Measurements from ENCODE around the gene CHD9. TPM values are rescaled to one million over a fixed set of nuclear protein-coding genes. Genes with fewer than 3 reads are reported as not detected.

Gene CHD9
- total RNA-seq, 4 donors from 2014 or later = 45.2 to 64.0 (median 49.5) TPM

- Histone ChIP-seq H3K27me3 (no peaks in the 10 kb centered on the region), H3K9me3 (no peaks in the 10 kb centered on the region), H3K4me3 (no peak overlapping the region), H3K27ac (replicated peaks in 1 of 4) (no peak overlapping the region), H3K36me3 (peaks cover 32 to 99% (median 65%) of the 10 kb centered on the region in 4 donors), H3K4me1 (peaks cover 2 to 31% (median 28%) of the 10 kb centered on the region in 4 donors)
- intact Hi-C loops (cut with DNase I) = no loop called here
- WGBS = 71% methylated on average over 3 of the region's 3 CpGs
- TF ChIP-seq EP300 (IDR thresholded peaks at IDR 0.05) (no peak), POLR2A (IDR thresholded peaks at IDR 0.05; ENCODE audit: low read depth) (no peak), POLR2AphosphoS5 (IDR thresholded peaks at IDR 0.05) (no peak)
- TF ChIP-seq, protein P1, sequence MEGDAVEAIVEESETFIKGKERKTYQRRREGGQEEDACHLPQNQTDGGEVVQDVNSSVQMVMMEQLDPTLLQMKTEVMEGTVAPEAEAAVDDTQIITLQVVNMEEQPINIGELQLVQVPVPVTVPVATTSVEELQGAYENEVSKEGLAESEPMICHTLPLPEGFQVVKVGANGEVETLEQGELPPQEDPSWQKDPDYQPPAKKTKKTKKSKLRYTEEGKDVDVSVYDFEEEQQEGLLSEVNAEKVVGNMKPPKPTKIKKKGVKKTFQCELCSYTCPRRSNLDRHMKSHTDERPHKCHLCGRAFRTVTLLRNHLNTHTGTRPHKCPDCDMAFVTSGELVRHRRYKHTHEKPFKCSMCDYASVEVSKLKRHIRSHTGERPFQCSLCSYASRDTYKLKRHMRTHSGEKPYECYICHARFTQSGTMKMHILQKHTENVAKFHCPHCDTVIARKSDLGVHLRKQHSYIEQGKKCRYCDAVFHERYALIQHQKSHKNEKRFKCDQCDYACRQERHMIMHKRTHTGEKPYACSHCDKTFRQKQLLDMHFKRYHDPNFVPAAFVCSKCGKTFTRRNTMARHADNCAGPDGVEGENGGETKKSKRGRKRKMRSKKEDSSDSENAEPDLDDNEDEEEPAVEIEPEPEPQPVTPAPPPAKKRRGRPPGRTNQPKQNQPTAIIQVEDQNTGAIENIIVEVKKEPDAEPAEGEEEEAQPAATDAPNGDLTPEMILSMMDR (IDR thresholded peaks at IDR 0.05) = no peak
- DNase-seq (ENCODE audit: extremely low spot score) = no peak
Observed at GRCh38 chr16:53232826-53233529, 178.2 kb downstream of the CHD9 start.

DNA sequence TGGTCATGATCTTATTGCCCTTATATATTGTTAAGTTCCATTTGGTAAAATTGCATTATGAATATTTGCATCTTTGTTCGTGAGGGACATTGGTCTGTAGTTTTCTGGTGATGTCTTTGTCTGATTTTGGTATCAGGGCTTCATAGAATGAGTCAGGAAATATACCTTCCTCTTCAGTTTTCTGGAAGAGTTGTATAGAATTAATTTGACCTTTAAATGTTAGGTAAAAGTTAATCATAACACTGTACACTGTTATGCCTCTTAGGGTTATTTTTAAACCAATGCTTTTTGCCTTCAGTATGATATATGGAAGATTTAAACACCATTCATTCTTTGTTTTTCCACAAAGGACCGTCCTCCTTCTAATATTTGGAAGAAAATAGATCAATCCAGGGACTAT lies 180.0 kb downstream of the CHD9 start:
- DNase-seq (ENCODE audit: extremely low spot score) = no peak
- H3K4me1 ChIP-seq = peaks cover 2 to 31% (median 28%) of the 10 kb centered on the region in 4 donors
- no peak for TF ChIP-seq EP300 (IDR thresholded peaks at IDR 0.05)
- TF ChIP-seq POLR2A (IDR thresholded peaks at IDR 0.05; ENCODE audit: low read depth) = no peak
- TF ChIP-seq POLR2AphosphoS5 (IDR thresholded peaks at IDR 0.05) = no peak
- TF ChIP-seq, protein P1 (IDR thresholded peaks at IDR 0.05) = no peak
- H3K4me3 ChIP-seq = no peak overlapping the region
- 65% methylated on average over 2 of the region's 2 CpGs for WGBS
- H3K27me3 ChIP-seq = no peaks in the 10 kb centered on the region
- H3K9me3 ChIP-seq = no peaks in the 10 kb centered on the region
- peaks cover 36 to 99% (median 67%) of the 10 kb centered on the region in 4 donors for H3K36me3 ChIP-seq
- intact Hi-C loops (cut with DNase I) = no loop called here
- H3K27ac ChIP-seq (replicated peaks in 1 of 4) = no peak overlapping the region

GRCh38 chr16:53235851-53236250 lies 181.1 kb downstream of the CHD9 start:
- intact Hi-C loops (cut with DNase I) = no loop called here
- H3K27me3 ChIP-seq = no peaks in the 10 kb centered on the region
- peaks cover 32 to 95% (median 64%) of the 10 kb centered on the region in 4 donors for H3K36me3 ChIP-seq
- TF ChIP-seq POLR2A (IDR thresholded peaks at IDR 0.05; ENCODE audit: low read depth) = no peak
- TF ChIP-seq, protein P1 (IDR thresholded peaks at IDR 0.05) = no peak
- TF ChIP-seq POLR2AphosphoS5 (IDR thresholded peaks at IDR 0.05) = no peak
- no peak for TF ChIP-seq EP300 (IDR thresholded peaks at IDR 0.05)
- H3K9me3 ChIP-seq = no peaks in the 10 kb centered on the region
- no peak overlapping the region for H3K27ac ChIP-seq (replicated peaks in 1 of 4)
- H3K4me3 ChIP-seq = no peak overlapping the region
- H3K4me1 ChIP-seq = peaks cover 2 to 31% (median 28%) of the 10 kb centered on the region in 4 donors
- WGBS = 48% methylated on average over 3 of the region's 3 CpGs
- no peak for DNase-seq (ENCODE audit: extremely low spot score)

DNA sequence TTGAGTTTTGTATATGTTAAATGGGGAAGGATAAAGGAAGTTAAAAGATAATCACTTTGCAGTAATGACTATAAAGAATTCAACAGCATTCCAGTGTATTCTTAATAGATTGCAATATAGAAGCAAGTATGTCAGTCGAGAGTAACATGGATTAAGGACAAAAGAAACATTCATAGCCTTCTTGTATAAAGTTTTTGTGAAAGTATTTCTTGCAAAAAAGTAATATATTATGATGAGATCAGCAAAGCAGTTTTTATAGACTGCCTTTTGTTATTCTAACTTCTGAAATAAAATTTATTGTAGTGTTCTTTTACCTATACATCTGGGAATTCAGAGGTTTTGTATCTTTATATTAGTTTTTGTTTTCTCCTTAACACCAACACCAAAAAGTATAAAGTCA lies 194.5 kb downstream of the CHD9 start:
- H3K36me3 ChIP-seq = peaks cover 39 to 96% (median 80%) of the 10 kb centered on the region in 4 donors
- intact Hi-C loops (cut with DNase I) = no loop called here
- peaks cover 0 to 5% (median 0%) of the 10 kb centered on the region in 4 donors for H3K9me3 ChIP-seq
- no peak for DNase-seq (ENCODE audit: extremely low spot score)
- TF ChIP-seq EP300 (IDR thresholded peaks at IDR 0.05) = no peak
- TF ChIP-seq POLR2A (IDR thresholded peaks at IDR 0.05; ENCODE audit: low read depth) = no peak
- TF ChIP-seq POLR2AphosphoS5 (IDR thresholded peaks at IDR 0.05) = no peak
- TF ChIP-seq, protein P1 (IDR thresholded peaks at IDR 0.05) = no peak
- H3K27ac ChIP-seq (replicated peaks in 1 of 4) = no peak overlapping the region
- WGBS = 17% methylated on average over 1 of the region's 1 CpG
- no peaks in the 10 kb centered on the region for H3K4me1 ChIP-seq
- no peaks in the 10 kb centered on the region for H3K27me3 ChIP-seq
- H3K4me3 ChIP-seq = no peak overlapping the region
